ENCODE data around the gene JADE3. TPM values are rescaled to one million over a fixed set of nuclear protein-coding genes. Genes with fewer than 3 reads are reported as not detected.

JADE3 gene
- total and polyA plus RNA-seq, 2 experiments from 2014 or later = 0.84 to 2.5 TPM

- in situ Hi-C loops (cut with MboI) = no loop called here
- Histone ChIP-seq H3K4me3 (peak overlapping the region; percentile 92), H3K27me3 (replicated peaks; ENCODE audit: insufficient read depth) (no peaks in the 10 kb centered on the region), H3K9me3 (ENCODE audit: low read depth) (no peaks in the 10 kb centered on the region), H2AFZ (peak overlapping the region; percentile 89), H3K79me2 (ENCODE audit: insufficient read depth) (peaks cover 33% of the 10 kb centered on the region), H3K9me2 (ENCODE audit: insufficient read depth) (no peaks in the 10 kb centered on the region), H3K4me2 (ENCODE audit: unreplicated experiment) (peak overlapping the region; percentile 98), H3K36me3 (ENCODE audit: low read depth) (no peaks in the 10 kb centered on the region), H3K4me1 (ENCODE audit: insufficient read depth) (no peaks in the 10 kb centered on the region), H4K20me1 (ENCODE audit: insufficient read depth) (no peaks in the 10 kb centered on the region), H3K9ac (peak overlapping the region; percentile 79), H3K27ac (no peak overlapping the region), H3F3A (ENCODE audit: insufficient read depth) (0 out of 2 replicates have a peak, but pooled peaks cover 6% of the 10 kb centered on the region)
- 1% methylated on average over 25 to 30 of the region's 109 CpGs for WGBS, 2 experiments (ENCODE audit: low coverage in 1 of 2, low lambda C conversion rate in 2 of 2, missing lambda C conversion rate in 2 of 2)
- TF ChIP-seq EZH2phosphoT487 (IDR thresholded peaks at IDR 0.05; ENCODE audit: insufficient read depth, low read depth) = no peak
- no peak for TF ChIP-seq EZH2 (IDR thresholded peaks at IDR 0.05; ENCODE audit: insufficient read depth, poor library complexity, severe bottlenecking)
- peak; percentile 70 for DNase-seq
Observed at GRCh38 chrX:46912603-46913491, 626 bp downstream of the JADE3 start.

- peak overlapping the region; percentile 79 for H3K9ac ChIP-seq
- no peaks in the 10 kb centered on the region for H3K27me3 ChIP-seq (replicated peaks; ENCODE audit: insufficient read depth)
- H3K4me2 ChIP-seq (ENCODE audit: unreplicated experiment) = peak overlapping the region; percentile 98
- H3K27ac ChIP-seq = no peak overlapping the region
- 8 to 11% methylated on average over 9 to 14 of the region's 14 CpGs for WGBS, 2 experiments (ENCODE audit: low coverage in 1 of 2, low lambda C conversion rate in 2 of 2, missing lambda C conversion rate in 2 of 2)
- in situ Hi-C loops (cut with MboI) = no loop called here
- no peak for TF ChIP-seq EZH2 (IDR thresholded peaks at IDR 0.05; ENCODE audit: insufficient read depth, poor library complexity, severe bottlenecking)
- TF ChIP-seq EZH2phosphoT487 (IDR thresholded peaks at IDR 0.05; ENCODE audit: insufficient read depth, low read depth) = no peak
- H4K20me1 ChIP-seq (ENCODE audit: insufficient read depth) = no peaks in the 10 kb centered on the region
- H3F3A ChIP-seq (ENCODE audit: insufficient read depth) = 0 out of 2 replicates have a peak, but pooled peaks cover 6% of the 10 kb centered on the region
- H3K9me3 ChIP-seq (ENCODE audit: low read depth) = no peaks in the 10 kb centered on the region
- peak overlapping the region; percentile 89 for H2AFZ ChIP-seq
- H3K9me2 ChIP-seq (ENCODE audit: insufficient read depth) = no peaks in the 10 kb centered on the region
- no peaks in the 10 kb centered on the region for H3K36me3 ChIP-seq (ENCODE audit: low read depth)
- peak overlapping the region; percentile 92 for H3K4me3 ChIP-seq
- no peaks in the 10 kb centered on the region for H3K4me1 ChIP-seq (ENCODE audit: insufficient read depth)
- peak; percentile 48 for DNase-seq
- peaks cover 41% of the 10 kb centered on the region for H3K79me2 ChIP-seq (ENCODE audit: insufficient read depth)
Observed at GRCh38 chrX:46913667-46914066, 1.4 kb downstream of the JADE3 start.

GRCh38 chrX:46916273-46916672 lies 4.1 kb downstream of the JADE3 start:
- 0 out of 2 replicates have a peak, but pooled peaks cover 6% of the 10 kb centered on the region for H3F3A ChIP-seq (ENCODE audit: insufficient read depth)
- H3K27ac ChIP-seq = no peak overlapping the region
- no peaks in the 10 kb centered on the region for H3K27me3 ChIP-seq (replicated peaks; ENCODE audit: insufficient read depth)
- H3K4me1 ChIP-seq (ENCODE audit: insufficient read depth) = no peaks in the 10 kb centered on the region
- H3K36me3 ChIP-seq (ENCODE audit: low read depth) = no peaks in the 10 kb centered on the region
- no peak overlapping the region for H2AFZ ChIP-seq
- H4K20me1 ChIP-seq (ENCODE audit: insufficient read depth) = no peaks in the 10 kb centered on the region
- no peaks in the 10 kb centered on the region for H3K9me2 ChIP-seq (ENCODE audit: insufficient read depth)
- no peak overlapping the region for H3K9ac ChIP-seq
- in situ Hi-C loops (cut with MboI) = no loop called here
- no peak overlapping the region for H3K4me3 ChIP-seq
- no peak for DNase-seq
- no peaks in the 10 kb centered on the region for H3K9me3 ChIP-seq (ENCODE audit: low read depth)
- H3K79me2 ChIP-seq (ENCODE audit: insufficient read depth) = peaks cover 54% of the 10 kb centered on the region
- no peak overlapping the region for H3K4me2 ChIP-seq (ENCODE audit: unreplicated experiment)
- WGBS, 2 experiments (ENCODE audit: low coverage in 1 of 2, low lambda C conversion rate in 2 of 2, missing lambda C conversion rate in 2 of 2) = 97 to 100% methylated on average over 2 of the region's 2 CpGs
- TF ChIP-seq EZH2phosphoT487 (IDR thresholded peaks at IDR 0.05; ENCODE audit: insufficient read depth, low read depth) = no peak
- TF ChIP-seq EZH2 (IDR thresholded peaks at IDR 0.05; ENCODE audit: insufficient read depth, poor library complexity, severe bottlenecking) = no peak

GRCh38 chrX:46917622-46918021 lies 5.4 kb downstream of the JADE3 start:
- H3K9ac ChIP-seq = no peak overlapping the region
- no peaks in the 10 kb centered on the region for H3K9me2 ChIP-seq (ENCODE audit: insufficient read depth)
- peaks cover 57% of the 10 kb centered on the region for H3K79me2 ChIP-seq (ENCODE audit: insufficient read depth)
- no peak overlapping the region for H2AFZ ChIP-seq
- H3K27ac ChIP-seq = no peak overlapping the region
- H3K4me1 ChIP-seq (ENCODE audit: insufficient read depth) = 0 out of 2 replicates have a peak, but pooled peaks cover under 1% of the 10 kb centered on the region
- H3K27me3 ChIP-seq (replicated peaks; ENCODE audit: insufficient read depth) = no peaks in the 10 kb centered on the region
- no peak overlapping the region for H3K4me2 ChIP-seq (ENCODE audit: unreplicated experiment)
- no peaks in the 10 kb centered on the region for H3F3A ChIP-seq (ENCODE audit: insufficient read depth)
- no peak overlapping the region for H3K4me3 ChIP-seq
- no peak for TF ChIP-seq EZH2phosphoT487 (IDR thresholded peaks at IDR 0.05; ENCODE audit: insufficient read depth, low read depth)
- TF ChIP-seq EZH2 (IDR thresholded peaks at IDR 0.05; ENCODE audit: insufficient read depth, poor library complexity, severe bottlenecking) = no peak
- 100% methylated on average over 1 of the region's 1 CpG for WGBS, 2 experiments (ENCODE audit: low coverage in 1 of 2, low lambda C conversion rate in 2 of 2, missing lambda C conversion rate in 2 of 2)
- H4K20me1 ChIP-seq (ENCODE audit: insufficient read depth) = no peaks in the 10 kb centered on the region
- H3K9me3 ChIP-seq (ENCODE audit: low read depth) = no peaks in the 10 kb centered on the region
- no peak for DNase-seq
- no peaks in the 10 kb centered on the region for H3K36me3 ChIP-seq (ENCODE audit: low read depth)
- in situ Hi-C loops (cut with MboI) = no loop called here

Measured in GM23248 (cell line).